Keratinocyte (primary cell): ENCODE results near the gene ANKRD44. TPM values are rescaled to one million over a fixed set of nuclear protein-coding genes. Genes with fewer than 3 reads are reported as not detected.
"Not testable (repeated sequence)": the region's sequence is repeated elsewhere in the genome, so short reads cannot be mapped to it uniquely, and the experiment has no call there.

Experiments
- DNase-seq: peaks from one replicate; pipeline ENCODE4 v3.0.0-alpha.2; 2011; ENCODE audit warnings: low read depth, missing footprints, low spot score
- FAIRE-seq: peaks from 2 replicates; lab custom pipeline; 2011; peaks lifted over from hg19 to GRCh38; lab: Jason Lieb, UNC
- H2AFZ ChIP-seq: 2 replicates; pipeline ENCODE4 v1.6.0; 2012; ENCODE audit warnings: low read length, control low read depth, inconsistent platforms; ENCODE audit not compliant: control insufficient read depth
- H3K27ac ChIP-seq: 2 replicates; pipeline ENCODE4 v1.5.1; 2011; ENCODE audit warnings: low read length; ENCODE audit not compliant: control insufficient read depth, insufficient read depth
- H3K27me3 ChIP-seq: 3 replicates; pipeline ENCODE4 v1.6.0; 2011; ENCODE audit warnings: low read length; ENCODE audit not compliant: control insufficient read depth, insufficient read depth; ENCODE audit errors: extremely low read depth
- H3K36me3 ChIP-seq, 2 experiments: 2 replicates in 1 of 2; 3 replicates in 1 of 2; pipeline ENCODE4 v1.5.1; 2011; ENCODE audit warnings: low read length in 2 of 2, mild to moderate bottlenecking in 1 of 2; ENCODE audit not compliant: control insufficient read depth in 2 of 2, insufficient read depth in 2 of 2; ENCODE audit errors: extremely low read depth in 1 of 2
- H3K4me1 ChIP-seq: 3 replicates; pipeline ENCODE4 v1.5.1; 2011; ENCODE audit warnings: low read length; ENCODE audit not compliant: control insufficient read depth, insufficient read depth; ENCODE audit errors: extremely low read depth
- H3K4me2 ChIP-seq: 3 replicates; pipeline ENCODE4 v1.6.0; 2011; ENCODE audit warnings: low read depth, low read length; ENCODE audit not compliant: control insufficient read depth, insufficient read depth; ENCODE audit errors: extremely low read depth
- H3K4me3 ChIP-seq, 3 experiments: fragments of 200-600 bp in 1 of 3; sonication (generic) in 1 of 3; 2 replicates in 2 of 3; 3 replicates in 1 of 3; pipeline ENCODE4 v1.5.1; 2011 to 2016; ENCODE audit warnings: low read length in 3 of 3, mild to moderate bottlenecking in 3 of 3, control low read depth in 2 of 3, inconsistent platforms in 1 of 3, low read depth in 1 of 3, mixed read lengths in 1 of 3, mixed run types in 1 of 3, moderate library complexity in 1 of 3; ENCODE audit not compliant: control insufficient read depth in 2 of 3, insufficient read depth in 2 of 3; ENCODE audit errors: extremely low read depth in 1 of 3
- H3K79me2 ChIP-seq: 2 replicates; pipeline ENCODE4 v1.6.0; 2012; ENCODE audit warnings: low read length; ENCODE audit not compliant: control insufficient read depth, insufficient read depth
- H3K9ac ChIP-seq: 3 replicates; pipeline ENCODE4 v1.6.0; 2011; ENCODE audit warnings: low read length; ENCODE audit not compliant: control insufficient read depth, insufficient read depth; ENCODE audit errors: extremely low read depth
- H3K9me1 ChIP-seq: 3 replicates; pipeline ENCODE4 v1.6.0; 2011; ENCODE audit warnings: low read length; ENCODE audit not compliant: control insufficient read depth, insufficient read depth; ENCODE audit errors: extremely low read depth
- H3K9me3 ChIP-seq: 2 replicates; pipeline ENCODE4 v1.5.1; 2012; ENCODE audit warnings: low read depth, low read length; ENCODE audit not compliant: control insufficient read depth
- H4K20me1 ChIP-seq: 3 replicates; pipeline ENCODE4 v1.6.0; 2011; ENCODE audit warnings: low read length; ENCODE audit not compliant: control insufficient read depth, insufficient read depth; ENCODE audit errors: extremely low read depth
- EZH2 ChIP-seq: IDR thresholded peaks from one replicate; pipeline ENCODE4 v1.6.1; 2012; ENCODE audit warnings: inconsistent platforms, mild to moderate bottlenecking, low read length, moderate library complexity
- dilution Hi-C: fragments of 300-500 bp; cut with MboI; formaldehyde crosslinking; loops from one replicate; pipeline ENCODE4 v1.7.0; 2020; ENCODE audit warnings: low sequenced_read_pairs; ENCODE audit not compliant: extremely low pct_ligation_motif_present
- polyA plus RNA-seq, 5 experiments: library from polyadenylated mRNA; depleted of rRNA in 3 of 5; stranded (reverse) in 3 of 5; stranded (forward) in 1 of 5; unstranded in 1 of 5; fragments of >200 nt; gene quantifications; 1 replicate in 1 of 5; 2 replicates in 3 of 5; 3 replicates in 1 of 5; pipeline versions ENCODE4 v1.2.1 to v1.2.3, GENCODE V29; 2011 to 2012; ENCODE audit warnings: missing spikeins in 2 of 5, low read depth in 1 of 5, low replicate concordance in 1 of 5
- TF ChIP-seq, protein P1 (sequence below), 3 experiments: IDR thresholded peaks in 1 of 3; conservative IDR thresholded peaks in 1 of 3; optimal IDR thresholded peaks in 1 of 3; 2 replicates in 2 of 3; 3 replicates in 1 of 3; pipeline versions ENCODE3 to v1.5.1; 2011; ENCODE audit warnings: low read length in 3 of 3, mild to moderate bottlenecking in 3 of 3, moderate library complexity in 2 of 3, control low read depth in 1 of 3, inconsistent platforms in 1 of 3; ENCODE audit not compliant: insufficient read depth in 2 of 3; ENCODE audit errors: extremely low read depth in 1 of 3

Gene ANKRD44
- polyA plus RNA-seq, 1 donor (not counting 4 experiments of a cell fraction or from before 2014, with no cell fraction given) = 0.35 TPM

DNA sequence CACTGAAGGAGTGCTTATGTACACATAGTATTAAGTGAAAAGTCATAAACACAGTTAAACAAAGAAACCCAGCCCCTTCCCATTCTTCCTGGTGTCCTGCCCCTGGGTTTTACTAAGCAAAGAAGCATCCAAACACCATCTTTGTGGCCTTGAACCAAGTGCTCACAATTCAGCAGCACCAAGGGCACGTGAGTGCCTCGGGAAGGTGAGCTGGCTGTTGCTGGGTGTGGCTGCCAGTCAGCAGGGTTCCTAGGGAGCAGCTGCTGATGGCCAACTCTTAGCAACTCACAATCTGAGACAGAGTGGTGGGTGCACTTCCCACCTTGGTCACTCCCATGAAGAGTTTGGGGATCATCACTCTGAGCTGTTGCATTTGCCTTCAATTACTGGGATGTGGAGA is 286.4 kb downstream of the ANKRD44 start:
- Histone ChIP-seq H3K4me3 (no peak overlapping the region), H3K9me1 (no peaks in the 10 kb centered on the region), H3K9me3 (no peaks in the 10 kb centered on the region), H3K4me2 (no peak overlapping the region), H3K9ac (no peak overlapping the region), H3K27ac (no peak overlapping the region), H4K20me1 (no peaks in the 10 kb centered on the region), H3K27me3 (no peaks in the 10 kb centered on the region), H3K4me1 (no peaks in the 10 kb centered on the region), H2AFZ (no peak overlapping the region), H3K79me2 (no peaks in the 10 kb centered on the region), H3K36me3 (no peaks in the 10 kb centered on the region)
- FAIRE-seq = no peak
- DNase-seq = no peak
- dilution Hi-C loops = no loop called here
- no peak for TF ChIP-seq EZH2
- TF ChIP-seq, protein P1, sequence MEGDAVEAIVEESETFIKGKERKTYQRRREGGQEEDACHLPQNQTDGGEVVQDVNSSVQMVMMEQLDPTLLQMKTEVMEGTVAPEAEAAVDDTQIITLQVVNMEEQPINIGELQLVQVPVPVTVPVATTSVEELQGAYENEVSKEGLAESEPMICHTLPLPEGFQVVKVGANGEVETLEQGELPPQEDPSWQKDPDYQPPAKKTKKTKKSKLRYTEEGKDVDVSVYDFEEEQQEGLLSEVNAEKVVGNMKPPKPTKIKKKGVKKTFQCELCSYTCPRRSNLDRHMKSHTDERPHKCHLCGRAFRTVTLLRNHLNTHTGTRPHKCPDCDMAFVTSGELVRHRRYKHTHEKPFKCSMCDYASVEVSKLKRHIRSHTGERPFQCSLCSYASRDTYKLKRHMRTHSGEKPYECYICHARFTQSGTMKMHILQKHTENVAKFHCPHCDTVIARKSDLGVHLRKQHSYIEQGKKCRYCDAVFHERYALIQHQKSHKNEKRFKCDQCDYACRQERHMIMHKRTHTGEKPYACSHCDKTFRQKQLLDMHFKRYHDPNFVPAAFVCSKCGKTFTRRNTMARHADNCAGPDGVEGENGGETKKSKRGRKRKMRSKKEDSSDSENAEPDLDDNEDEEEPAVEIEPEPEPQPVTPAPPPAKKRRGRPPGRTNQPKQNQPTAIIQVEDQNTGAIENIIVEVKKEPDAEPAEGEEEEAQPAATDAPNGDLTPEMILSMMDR (optimal IDR thresholded peaks at IDR 0.05 in 1 of 3, IDR thresholded peaks at IDR 0.05 in 1 of 3, conservative IDR thresholded peaks at IDR 0.05 in 1 of 3; ENCODE audit: extremely low read depth in 1 of 3, insufficient read depth in 2 of 3, low read length in 3 of 3) = no peak

DNA sequence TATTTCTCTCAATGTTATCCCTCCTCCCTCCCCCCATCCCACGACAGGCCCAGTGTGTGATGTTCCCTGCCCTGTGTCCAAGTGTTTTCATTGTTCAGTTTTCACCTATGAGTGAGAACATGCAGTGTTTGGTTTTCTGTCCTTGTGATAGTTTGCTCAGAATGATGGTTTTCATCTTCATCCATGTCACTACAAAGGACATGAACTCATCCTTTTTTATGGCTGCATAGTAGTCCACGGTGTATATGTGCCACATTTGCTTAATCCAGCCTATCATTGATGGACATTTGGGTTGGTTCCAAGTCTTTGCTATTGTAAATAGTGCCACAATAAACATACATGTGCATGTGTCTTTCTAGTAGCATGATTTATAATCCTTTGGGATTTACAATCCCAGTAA is 289.7 kb downstream of the ANKRD44 start:
- dilution Hi-C loops, H3K4me2 ChIP-seq, FAIRE-seq, H3K9me3 ChIP-seq, H3K79me2 ChIP-seq, H3K36me3 ChIP-seq, H3K27ac ChIP-seq, H2AFZ ChIP-seq, H3K9ac ChIP-seq, H3K4me3 ChIP-seq, DNase-seq, H3K27me3 ChIP-seq, H4K20me1 ChIP-seq, H3K9me1 ChIP-seq, H3K4me1 ChIP-seq: not testable (repeated sequence)

DNA sequence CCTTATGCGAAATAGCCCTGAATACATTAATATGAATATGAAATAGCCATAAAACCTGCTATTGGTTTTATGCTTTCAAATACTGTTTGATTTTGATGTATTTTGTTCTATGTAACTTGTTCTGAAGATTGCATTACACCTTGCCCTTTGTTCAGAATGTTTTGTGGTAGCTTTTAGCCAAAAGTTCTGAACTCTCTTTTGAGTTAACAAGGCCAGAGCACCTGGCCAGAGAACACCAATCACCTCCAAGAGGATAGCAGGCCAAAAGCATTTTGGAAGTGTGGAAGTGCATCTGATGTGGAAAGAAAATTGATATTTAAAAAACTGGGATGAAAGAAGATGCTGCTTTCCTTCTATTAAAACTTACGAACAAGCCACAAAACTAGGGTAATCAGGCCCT is 297.5 kb downstream of the ANKRD44 start:
- TF ChIP-seq, protein P1 (optimal IDR thresholded peaks at IDR 0.05 in 1 of 3, IDR thresholded peaks at IDR 0.05 in 1 of 3, conservative IDR thresholded peaks at IDR 0.05 in 1 of 3; ENCODE audit: extremely low read depth in 1 of 3, insufficient read depth in 2 of 3, low read length in 3 of 3) = no peak
- H3K9me1 ChIP-seq = no peaks in the 10 kb centered on the region
- H3K9ac ChIP-seq = no peak overlapping the region
- no peak overlapping the region for H3K4me2 ChIP-seq
- H3K79me2 ChIP-seq = no peaks in the 10 kb centered on the region
- H3K27me3 ChIP-seq = no peaks in the 10 kb centered on the region
- DNase-seq (no peak), FAIRE-seq (no peak)
- dilution Hi-C loops = no loop called here
- no peak overlapping the region for H3K4me3 ChIP-seq
- no peaks in the 10 kb centered on the region for H3K36me3 ChIP-seq
- peaks cover 8% of the 10 kb centered on the region for H3K4me1 ChIP-seq
- no peak overlapping the region for H2AFZ ChIP-seq
- no peaks in the 10 kb centered on the region for H3K9me3 ChIP-seq
- H4K20me1 ChIP-seq = no peaks in the 10 kb centered on the region
- H3K27ac ChIP-seq = no peak overlapping the region
